HepG2 (cell line): ENCODE results near the gene KCND2. TPM values are rescaled to one million over a fixed set of nuclear protein-coding genes. Genes with fewer than 3 reads are reported as not detected.

Experiments used
- ATAC-seq: fragments of 200-7000 bp; cut with Tn5 transposase; 3 replicates; pipeline ENCODE4 v1.9.1; 2020; ENCODE audit warnings: mild to moderate bottlenecking, moderate library complexity
- BruUV-seq: library from RNA; stranded (reverse); fragments of 400-500 nt; replicated peaks from 2 replicates; lab custom pipeline; 2021; lab: Mats Ljungman, UMichigan
- CTCF ChIA-PET: fragments of 300-600 bp; formaldehyde crosslinking; extraction: SDS; loops from one replicate; lab custom pipeline; 2021; ENCODE audit warnings: low total read pairs, inconsistent platforms, low intra/inter-chr PET ratio; lab: Yijun Ruan, JAX
- POLR2A ChIA-PET: fragments of 350-600 bp; sonication (Branson Sonifier 250); formaldehyde crosslinking; loops from one replicate; lab custom pipeline; 2020; ENCODE audit warnings: antibody characterized with exemption, inconsistent platforms; lab: Yijun Ruan, JAX
- DNase-seq: peaks from one replicate; pipeline ENCODE4 v3.0.0-alpha.2; 2015; ENCODE audit warnings: low spot score
- FAIRE-seq: peaks from 3 replicates; lab custom pipeline; 2011; peaks lifted over from hg19 to GRCh38; lab: Jason Lieb, UNC
- H2AFZ ChIP-seq: one replicate; pipeline ENCODE4 v1.6.1; 2011; ENCODE audit warnings: low read length, inconsistent platforms
- H3K27ac ChIP-seq: fragments of 300-600 bp; 3 replicates; pipeline ENCODE4 v1.8.0; 2011; ENCODE audit warnings: mixed run types, mild to moderate bottlenecking, mixed read lengths, low read length, inconsistent platforms; ENCODE audit not compliant: insufficient read depth; ENCODE audit errors: extremely low read length
- H3K27me3 ChIP-seq, 2 experiments: fragments of 200-600 bp in 1 of 2; 2 replicates in 1 of 2; 3 replicates in 1 of 2; pipeline versions ENCODE4 v1.6.0 to v1.8.0; 2011; ENCODE audit warnings: low read length in 2 of 2, mild to moderate bottlenecking in 2 of 2, moderate library complexity in 2 of 2, inconsistent platforms in 1 of 2; ENCODE audit not compliant: insufficient read depth in 2 of 2, control insufficient read depth in 1 of 2
- H3K36me3 ChIP-seq, 2 experiments: fragments of 200-600 bp in 1 of 2; replicated peaks in 1 of 2; 2 replicates in 1 of 2; 3 replicates in 1 of 2; pipeline versions ENCODE4 v1.5.1 to v1.8.0; 2011; ENCODE audit warnings: low read length in 2 of 2, inconsistent platforms in 1 of 2; ENCODE audit not compliant: insufficient read depth in 2 of 2, control insufficient read depth in 1 of 2
- H3K4me1 ChIP-seq: 2 replicates; pipeline ENCODE4 v1.5.1; 2012; ENCODE audit warnings: low read length, inconsistent platforms; ENCODE audit not compliant: insufficient read depth
- H3K4me2 ChIP-seq: 2 replicates; pipeline ENCODE4 v1.6.0; 2011; ENCODE audit warnings: low read depth, low read length, inconsistent platforms
- H3K4me3 ChIP-seq, 3 experiments: fragments of 200-600 bp in 1 of 3; sonication (generic), shearing (Covaris generic) in 1 of 3; replicated peaks in 1 of 3; 2 replicates each; pipeline ENCODE4 v1.5.1; 2011 to 2016; ENCODE audit warnings: low read length in 3 of 3, inconsistent platforms in 2 of 3, low read depth in 2 of 3, mild to moderate bottlenecking in 2 of 3, control low read depth in 1 of 3, mixed read lengths in 1 of 3; ENCODE audit not compliant: insufficient read depth in 1 of 3
- H3K79me2 ChIP-seq: one replicate; pipeline ENCODE4 v1.6.1; 2011; ENCODE audit warnings: low read length, inconsistent platforms; ENCODE audit not compliant: insufficient read depth
- H3K9ac ChIP-seq: 2 replicates; pipeline ENCODE4 v1.6.0; 2011; ENCODE audit warnings: mild to moderate bottlenecking, low read depth, low read length, inconsistent platforms; ENCODE audit not compliant: insufficient read depth
- H3K9me3 ChIP-seq: 2 replicates; pipeline ENCODE4 v1.5.1; 2012; ENCODE audit warnings: mild to moderate bottlenecking, low read length
- H4K20me1 ChIP-seq: 2 replicates; pipeline ENCODE4 v1.6.0; 2011; ENCODE audit warnings: inconsistent platforms, mild to moderate bottlenecking, low read length, moderate library complexity; ENCODE audit not compliant: insufficient read depth
- CREB1 ChIP-seq, 2 experiments: fragments of 450-650 bp in 1 of 2; IDR thresholded peaks; 2 replicates each; pipeline ENCODE4 v1.6.1; 2016 to 2017; ENCODE audit warnings: control low read depth in 1 of 2, mild to moderate bottlenecking in 1 of 2, missing compliant biosample characterization in 1 of 2, missing genetic modification characterization in 1 of 2
- HNRNPL ChIP-seq: fragments of 200-400 bp; formaldehyde crosslinking; IDR thresholded peaks from 2 replicates; pipeline ENCODE4 v1.6.1; 2017; ENCODE audit warnings: mild to moderate bottlenecking, low read depth, low read length
- MIER3 ChIP-seq: IDR thresholded peaks from 2 replicates; pipeline ENCODE4 v1.6.1; 2016; ENCODE audit warnings: missing compliant biosample characterization, borderline replicate concordance
- MTA1 ChIP-seq: sonication (generic); formaldehyde crosslinking; IDR thresholded peaks from 2 replicates; pipeline ENCODE4 v1.4.0; 2020; ENCODE audit warnings: missing genetic modification reagents, mild to moderate bottlenecking, borderline replicate concordance
- MTA3 ChIP-seq: sonication (generic); formaldehyde crosslinking; IDR thresholded peaks from 2 replicates; pipeline ENCODE4 v1.4.0; 2020; ENCODE audit warnings: missing genetic modification reagents
- TEAD2 ChIP-seq: sonication (generic); formaldehyde crosslinking; IDR thresholded peaks from 2 replicates; pipeline ENCODE4 v1.9.0; 2021; ENCODE audit warnings: missing genetic modification reagents
- ZBTB7B ChIP-seq: sonication (generic); formaldehyde crosslinking; IDR thresholded peaks from 2 replicates; pipeline ENCODE4 v1.4.0; 2020; ENCODE audit warnings: missing genetic modification reagents
- ZNF326 ChIP-seq: sonication (generic); formaldehyde crosslinking; IDR thresholded peaks from 2 replicates; pipeline ENCODE4 v1.4.0; 2020; ENCODE audit warnings: missing genetic modification reagents, borderline replicate concordance
- ZNF382 ChIP-seq: sonication (generic); formaldehyde crosslinking; IDR thresholded peaks from 2 replicates; pipeline ENCODE4 v1.5.0; 2020; ENCODE audit warnings: missing genetic modification reagents, mild to moderate bottlenecking, borderline replicate concordance
- ZNF468 ChIP-seq: sonication (generic); formaldehyde crosslinking; IDR thresholded peaks from 2 replicates; pipeline ENCODE4 v1.8.0; 2022; ENCODE audit warnings: mild to moderate bottlenecking, moderate library complexity, missing genetic modification reagents
- ZNF629 ChIP-seq: sonication (generic); formaldehyde crosslinking; conservative IDR thresholded peaks from 2 replicates; pipeline ENCODE4 v1.5.0; 2020; ENCODE audit warnings: missing genetic modification reagents
- WGBS: methylation state at CpG from one replicate; pipeline ENCODE4 v1.1.6; 2017; ENCODE audit warnings: low lambda C conversion rate; 5-methylcytosine and 5-hydroxymethylcytosine counted together
- in situ Hi-C: cut with HindIII; loops from 2 replicates; pipeline ENCODE4 v1.10.0; 2017; ENCODE audit warnings: low pct_unique_long_range_greater_than_20kb; ENCODE audit not compliant: extremely low pct_ligation_motif_present
- intact Hi-C: fragments of 100-400 bp; cut with micrococcal nuclease; formaldehyde crosslinking; loops from one replicate; pipeline ENCODE4 v1.10.0; 2022; ENCODE audit not compliant: unreplicated experiment
- polyA plus RNA-seq, 8 experiments: library from polyadenylated mRNA; depleted of rRNA in 3 of 8; stranded (reverse) in 7 of 8; unstranded in 1 of 8; fragments of >200 nt; fragmentation: Illumina TruSeq in 4 of 8; extraction: Trizol in 4 of 8; gene quantifications; 2 replicates each; pipeline versions ENCODE4 v1.2.1 to v1.2.3, GENCODE V29; 2011 to 2016; ENCODE audit warnings: low read depth in 4 of 8, missing spikeins in 1 of 8, mixed read lengths in 1 of 8; ENCODE audit not compliant: insufficient read depth in 1 of 8
- total RNA-seq, 5 experiments: library from RNA; depleted of rRNA; stranded (reverse); fragments of >200 nt; fragmentation: Illumina TruSeq; extraction: Trizol; gene quantifications; 2 replicates each; pipeline ENCODE4 v1.2.3, GENCODE V29; 2016; ENCODE audit warnings: low read depth in 1 of 5
- TF ChIP-seq, protein P1 (sequence below): sonication (generic); formaldehyde crosslinking; conservative IDR thresholded peaks from 2 replicates; pipeline ENCODE4 v1.4.0; 2020; ENCODE audit warnings: missing genetic modification reagents
- TF ChIP-seq, protein P2 (sequence below): sonication (generic); formaldehyde crosslinking; IDR thresholded peaks from 2 replicates; pipeline ENCODE4 v1.4.0; 2020; ENCODE audit warnings: missing genetic modification reagents, borderline replicate concordance
- TF ChIP-seq, protein P3 (sequence below): sonication (generic); formaldehyde crosslinking; IDR thresholded peaks from 2 replicates; pipeline ENCODE4 v1.5.0; 2020; ENCODE audit warnings: missing genetic modification reagents

The KCND2 gene
- total and polyA plus RNA-seq, 2 of the 13 experiments (the other 11 are each of a cell fraction or from before 2014, with no cell fraction given) = not detected

DNA sequence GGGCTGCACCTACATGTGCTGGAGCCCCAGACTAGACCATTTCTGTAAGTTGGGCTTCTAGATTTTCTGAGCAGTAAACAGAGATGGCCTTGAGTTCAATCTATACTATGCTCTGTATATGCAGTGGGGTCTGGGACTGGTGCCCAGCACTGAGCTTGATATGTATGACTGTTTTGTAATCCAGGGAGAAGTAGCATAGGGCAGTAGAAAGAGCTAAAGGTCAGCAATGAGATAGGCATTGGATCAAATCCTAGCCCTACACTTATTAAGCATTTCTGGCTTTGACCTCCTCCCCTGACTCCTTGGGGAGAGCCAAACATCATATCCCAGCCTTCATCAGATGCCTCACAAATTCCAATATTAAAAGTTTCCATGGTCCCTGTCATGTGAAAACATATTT, 330.4 kb downstream of the KCND2 start (continued):
- TF ChIP-seq, protein P1, sequence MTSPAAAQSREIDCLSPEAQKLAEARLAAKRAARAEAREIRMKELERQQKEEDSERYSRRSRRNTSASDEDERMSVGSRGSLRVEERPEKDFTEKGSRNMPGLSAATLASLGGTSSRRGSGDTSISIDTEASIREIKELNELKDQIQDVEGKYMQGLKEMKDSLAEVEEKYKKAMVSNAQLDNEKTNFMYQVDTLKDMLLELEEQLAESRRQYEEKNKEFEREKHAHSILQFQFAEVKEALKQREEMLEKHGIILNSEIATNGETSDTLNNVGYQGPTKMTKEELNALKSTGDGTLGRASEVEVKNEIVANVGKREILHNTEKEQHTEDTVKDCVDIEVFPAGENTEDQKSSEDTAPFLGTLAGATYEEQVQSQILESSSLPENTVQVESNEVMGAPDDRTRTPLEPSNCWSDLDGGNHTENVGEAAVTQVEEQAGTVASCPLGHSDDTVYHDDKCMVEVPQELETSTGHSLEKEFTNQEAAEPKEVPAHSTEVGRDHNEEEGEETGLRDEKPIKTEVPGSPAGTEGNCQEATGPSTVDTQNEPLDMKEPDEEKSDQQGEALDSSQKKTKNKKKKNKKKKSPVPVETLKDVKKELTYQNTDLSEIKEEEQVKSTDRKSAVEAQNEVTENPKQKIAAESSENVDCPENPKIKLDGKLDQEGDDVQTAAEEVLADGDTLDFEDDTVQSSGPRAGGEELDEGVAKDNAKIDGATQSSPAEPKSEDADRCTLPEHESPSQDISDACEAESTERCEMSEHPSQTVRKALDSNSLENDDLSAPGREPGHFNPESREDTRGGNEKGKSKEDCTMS (CRISPR knock-in tag) = no peak
- TF ChIP-seq ZNF468 (CRISPR knock-in tag) = no peak
- TF ChIP-seq ZNF326 (CRISPR knock-in tag) = no peak
- TF ChIP-seq TEAD2 (CRISPR knock-in tag) = no peak
- TF ChIP-seq MTA1 = no peak
- TF ChIP-seq ZNF382 (CRISPR knock-in tag) = no peak
- no peak for TF ChIP-seq HNRNPL
- no peak for TF ChIP-seq MIER3 (CRISPR knock-in tag)
- TF ChIP-seq ZBTB7B (CRISPR knock-in tag) = no peak
- TF ChIP-seq MTA3 (CRISPR knock-in tag) = no peak
- TF ChIP-seq ZNF629 (CRISPR knock-in tag) = no peak

DNA sequence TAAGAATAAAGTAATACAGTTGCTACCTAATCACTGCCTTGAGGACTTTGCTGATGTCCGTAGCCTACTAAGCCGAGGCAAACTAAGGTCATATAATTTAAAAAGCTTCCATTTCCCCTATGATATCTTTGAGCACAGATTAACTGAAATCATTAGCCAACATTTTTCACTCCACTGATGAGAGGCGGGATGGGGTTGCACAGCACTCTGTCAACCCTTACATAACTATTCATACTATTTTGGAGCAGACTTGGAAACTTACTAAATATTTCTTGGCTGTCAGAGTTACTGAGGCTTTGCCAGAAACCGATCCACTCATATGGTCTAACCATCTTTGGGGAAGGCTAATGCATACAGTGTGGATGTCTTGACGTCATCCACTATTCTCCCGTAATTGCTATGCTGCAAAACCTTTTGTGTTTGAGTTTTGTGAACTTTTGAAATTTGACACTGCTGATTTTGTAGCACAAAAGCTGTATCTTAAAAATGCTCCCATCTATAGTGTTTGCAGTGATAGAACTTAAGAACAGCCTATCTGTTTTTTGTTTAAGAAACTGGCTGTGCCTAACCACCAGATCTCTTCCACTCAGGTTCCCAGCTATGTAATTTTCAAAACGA, 336.3 kb downstream of the KCND2 start:
- no peak for ATAC-seq
- CTCF ChIA-PET = no interaction called here
- Histone ChIP-seq H3K27ac (no peak overlapping the region), H3K9me3 (no peaks in the 10 kb centered on the region), H3K4me3 (no peak overlapping the region), H2AFZ (no peak overlapping the region), H3K79me2 (no peaks in the 10 kb centered on the region), H3K4me1 (no peaks in the 10 kb centered on the region), H3K4me2 (no peak overlapping the region), H3K36me3 (no peaks in the 10 kb centered on the region), H3K9ac (no peak overlapping the region), H3K27me3 (no peaks in the 10 kb centered on the region), H4K20me1 (no peaks in the 10 kb centered on the region)
- 2% methylated on average over 7 of the region's 7 CpGs for WGBS
- TF ChIP-seq, protein P2, sequence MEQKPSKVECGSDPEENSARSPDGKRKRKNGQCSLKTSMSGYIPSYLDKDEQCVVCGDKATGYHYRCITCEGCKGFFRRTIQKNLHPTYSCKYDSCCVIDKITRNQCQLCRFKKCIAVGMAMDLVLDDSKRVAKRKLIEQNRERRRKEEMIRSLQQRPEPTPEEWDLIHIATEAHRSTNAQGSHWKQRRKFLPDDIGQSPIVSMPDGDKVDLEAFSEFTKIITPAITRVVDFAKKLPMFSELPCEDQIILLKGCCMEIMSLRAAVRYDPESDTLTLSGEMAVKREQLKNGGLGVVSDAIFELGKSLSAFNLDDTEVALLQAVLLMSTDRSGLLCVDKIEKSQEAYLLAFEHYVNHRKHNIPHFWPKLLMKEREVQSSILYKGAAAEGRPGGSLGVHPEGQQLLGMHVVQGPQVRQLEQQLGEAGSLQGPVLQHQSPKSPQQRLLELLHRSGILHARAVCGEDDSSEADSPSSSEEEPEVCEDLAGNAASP (CRISPR knock-in tag) = no peak
- TF ChIP-seq, protein P3, sequence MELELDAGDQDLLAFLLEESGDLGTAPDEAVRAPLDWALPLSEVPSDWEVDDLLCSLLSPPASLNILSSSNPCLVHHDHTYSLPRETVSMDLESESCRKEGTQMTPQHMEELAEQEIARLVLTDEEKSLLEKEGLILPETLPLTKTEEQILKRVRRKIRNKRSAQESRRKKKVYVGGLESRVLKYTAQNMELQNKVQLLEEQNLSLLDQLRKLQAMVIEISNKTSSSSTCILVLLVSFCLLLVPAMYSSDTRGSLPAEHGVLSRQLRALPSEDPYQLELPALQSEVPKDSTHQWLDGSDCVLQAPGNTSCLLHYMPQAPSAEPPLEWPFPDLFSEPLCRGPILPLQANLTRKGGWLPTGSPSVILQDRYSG (CRISPR knock-in tag) = no peak
- peak; percentile 49; the same call in 1 of the 2 replicates for TF ChIP-seq CREB1 (IDR thresholded peaks at IDR 0.05)
- TF ChIP-seq CREB1 (CRISPR knock-in tag; IDR thresholded peaks at IDR 0.05) = no peak
- no peak for FAIRE-seq
- no peak for DNase-seq
- BruUV-seq = no TSS peak
- POLR2A ChIA-PET = no interaction called here
- in situ Hi-C loops (no loop called here), intact Hi-C loops (no loop called here)
